Mucosa of descending colon (tissue), 3 donors: ENCODE measurements around the gene ABCA3. TPM values are rescaled to one million over a fixed set of nuclear protein-coding genes. Genes with fewer than 3 reads are reported as not detected.

Experiments
- ATAC-seq: fragments of 200-7000 bp; cut with Tn5 transposase; one replicate; pipeline ENCODE4 v1.9.1; 2020; ENCODE audit warnings: mild to moderate bottlenecking, moderate library complexity
- DNase-seq, 3 donors: peaks; one replicate each; pipeline ENCODE4 v3.0.0-alpha.2; 2020
- H3K36me3 ChIP-seq: fragments of 200-600 bp; one replicate; pipeline ENCODE4 v1.8.0; 2021; ENCODE audit warnings: low read depth, mild to moderate bottlenecking
- H3K4me1 ChIP-seq: fragments of 200-600 bp; one replicate; pipeline ENCODE4 v1.8.0; 2021; ENCODE audit warnings: low read depth, mild to moderate bottlenecking
- H3K4me3 ChIP-seq: fragments of 200-600 bp; one replicate; pipeline ENCODE4 v1.8.0; 2021; ENCODE audit warnings: mild to moderate bottlenecking
- H3K9me3 ChIP-seq: fragments of 200-600 bp; one replicate; pipeline ENCODE4 v1.8.0; 2021; ENCODE audit warnings: mild to moderate bottlenecking
- CTCF ChIP-seq: fragments of 200-600 bp; IDR thresholded peaks from one replicate; pipeline ENCODE4 v1.8.0; 2022; ENCODE audit warnings: antibody characterized with exemption, mild to moderate bottlenecking
- intact Hi-C, 2 donors: fragments of 100-400 bp; cut with DNase I in 1 of 2; cut with micrococcal nuclease in 1 of 2; formaldehyde crosslinking; loops; one replicate each; pipeline versions ENCODE4 v1.11.0 to v1.11.1; 2022; cut with DNase I, micrococcal nuclease
- total RNA-seq, 3 donors: library from RNA; stranded (reverse); fragmentation: NEBNext Ultra II Directional in 2 of 3; extraction: Animal tissue kit (Norgen Biotek cat#: 25700) in 2 of 3; gene quantifications; one replicate each; pipeline versions ENCODE4 v1.2.1 to v1.2.4, GENCODE V29; 2021 to 2023
- donor health status: DM: no; HTN: no; CAD: no; lungs with moderate emphysema.
- donor health status: DM: no; HTN: no; CAD: no.
- donor health status: DM: no; HTN: yes; CAD: no.

ABCA3 gene
- total RNA-seq, 3 donors from 2014 or later: 3.0 to 13.5 (median 3.4) TPM

- no peaks in the 10 kb centered on the region for H3K36me3 ChIP-seq
- ATAC-seq (no peak), DNase-seq (no peak)
- intact Hi-C loops: no loop called here
- no peaks in the 10 kb centered on the region for H3K4me1 ChIP-seq
- no peak for TF ChIP-seq CTCF
- no peaks in the 10 kb centered on the region for H3K9me3 ChIP-seq
- H3K4me3 ChIP-seq: no peak overlapping the region
Measured at GRCh38 chr16:2362218-2362617, 21.7 kb upstream of the ABCA3 start.

- no peaks in the 10 kb centered on the region for H3K9me3 ChIP-seq
- no peak for TF ChIP-seq CTCF
- H3K4me3 ChIP-seq: no peak overlapping the region
- H3K36me3 ChIP-seq: no peaks in the 10 kb centered on the region
- H3K4me1 ChIP-seq: no peaks in the 10 kb centered on the region
- ATAC-seq (no peak), DNase-seq (no peak)
- intact Hi-C loops: no loop called here
Measured at GRCh38 chr16:2361129-2361528, 20.6 kb upstream of the ABCA3 start.

GRCh38 chr16:2359919-2360318 is 19.4 kb upstream of the ABCA3 start:
- no peak for TF ChIP-seq CTCF
- Histone ChIP-seq H3K4me3 (no peak overlapping the region), H3K4me1 (no peaks in the 10 kb centered on the region), H3K9me3 (no peaks in the 10 kb centered on the region), H3K36me3 (no peaks in the 10 kb centered on the region)
- intact Hi-C loops: no loop called here
- no peak for DNase-seq
- ATAC-seq: no peak

- H3K4me1 ChIP-seq: no peaks in the 10 kb centered on the region
- DNase-seq: no peak
- intact Hi-C loops: no loop called here
- no peak for ATAC-seq
- H3K9me3 ChIP-seq: no peaks in the 10 kb centered on the region
- TF ChIP-seq CTCF: no peak
- H3K4me3 ChIP-seq: no peak overlapping the region
- H3K36me3 ChIP-seq: no peaks in the 10 kb centered on the region
Measured at GRCh38 chr16:2358811-2359210, 18.3 kb upstream of the ABCA3 start.

- DNase-seq (no peak), ATAC-seq (no peak)
- intact Hi-C loops: no loop called here
- Histone ChIP-seq H3K9me3 (no peaks in the 10 kb centered on the region), H3K4me1 (no peaks in the 10 kb centered on the region), H3K4me3 (no peak overlapping the region), H3K36me3 (no peaks in the 10 kb centered on the region)
- TF ChIP-seq CTCF: no peak
Measured at GRCh38 chr16:2357331-2357730, 16.8 kb upstream of the ABCA3 start.

GRCh38 chr16:2350500-2350899 is 10.0 kb upstream of the ABCA3 start:
- Histone ChIP-seq H3K4me3 (no peak overlapping the region), H3K9me3 (no peaks in the 10 kb centered on the region), H3K4me1 (no peaks in the 10 kb centered on the region), H3K36me3 (no peaks in the 10 kb centered on the region)
- ATAC-seq (no peak), DNase-seq (no peak)
- intact Hi-C loops: no loop called here
- TF ChIP-seq CTCF: no peak
